NCI-H2107 treated with DMSO at 0.1 percent for 48 hours (cell line): ENCODE data around the gene PTRH1.

Source experiments
- DNase-seq: peaks from one replicate; lab custom pipeline; 2025; ENCODE audit not compliant: unreplicated experiment; lab: John Stamatoyannopoulos, UW

PTRH1 gene

DNA sequence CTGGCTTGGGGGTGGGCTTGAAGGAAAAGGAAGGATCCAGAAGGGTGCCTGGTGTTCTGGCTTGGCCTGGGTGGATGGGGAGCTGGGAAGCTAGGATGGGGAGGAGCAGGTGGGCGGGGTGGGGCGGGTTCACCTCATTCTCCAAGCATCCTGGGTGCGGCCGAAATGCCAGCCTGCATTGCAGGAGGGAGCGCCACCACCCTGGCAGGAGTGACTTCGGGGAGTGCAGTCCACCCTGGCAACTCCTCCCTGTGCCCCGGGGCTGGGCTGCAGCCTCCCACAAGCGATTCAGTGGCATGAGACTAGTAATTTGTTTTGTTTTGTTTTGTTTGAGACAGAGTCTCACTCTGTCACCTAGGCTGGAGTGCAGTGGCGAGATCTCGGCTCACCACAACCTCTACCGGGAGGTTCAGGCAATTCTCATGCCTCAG, 5.9 kb upstream of the PTRH1 start:
- no peak for DNase-seq

DNA sequence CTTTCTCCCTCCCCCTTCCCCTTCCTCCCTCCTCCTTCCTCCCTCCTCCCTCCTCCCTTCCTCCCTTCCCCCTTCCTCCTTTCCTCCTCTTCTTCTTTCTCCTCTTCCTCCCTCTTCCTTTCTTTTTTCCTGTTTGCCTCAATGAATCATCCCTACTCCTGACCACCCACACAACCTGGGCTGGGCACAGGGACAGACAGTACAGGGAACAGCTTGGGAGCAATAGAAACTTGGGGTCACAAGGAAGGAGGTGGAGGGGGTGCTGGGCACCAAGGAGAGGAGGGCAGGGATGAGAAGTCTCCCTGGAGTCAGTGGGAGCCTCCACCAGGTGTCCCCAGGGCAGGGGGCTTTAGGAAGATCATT, 5.4 kb upstream of the PTRH1 start:
- no peak for DNase-seq

DNA sequence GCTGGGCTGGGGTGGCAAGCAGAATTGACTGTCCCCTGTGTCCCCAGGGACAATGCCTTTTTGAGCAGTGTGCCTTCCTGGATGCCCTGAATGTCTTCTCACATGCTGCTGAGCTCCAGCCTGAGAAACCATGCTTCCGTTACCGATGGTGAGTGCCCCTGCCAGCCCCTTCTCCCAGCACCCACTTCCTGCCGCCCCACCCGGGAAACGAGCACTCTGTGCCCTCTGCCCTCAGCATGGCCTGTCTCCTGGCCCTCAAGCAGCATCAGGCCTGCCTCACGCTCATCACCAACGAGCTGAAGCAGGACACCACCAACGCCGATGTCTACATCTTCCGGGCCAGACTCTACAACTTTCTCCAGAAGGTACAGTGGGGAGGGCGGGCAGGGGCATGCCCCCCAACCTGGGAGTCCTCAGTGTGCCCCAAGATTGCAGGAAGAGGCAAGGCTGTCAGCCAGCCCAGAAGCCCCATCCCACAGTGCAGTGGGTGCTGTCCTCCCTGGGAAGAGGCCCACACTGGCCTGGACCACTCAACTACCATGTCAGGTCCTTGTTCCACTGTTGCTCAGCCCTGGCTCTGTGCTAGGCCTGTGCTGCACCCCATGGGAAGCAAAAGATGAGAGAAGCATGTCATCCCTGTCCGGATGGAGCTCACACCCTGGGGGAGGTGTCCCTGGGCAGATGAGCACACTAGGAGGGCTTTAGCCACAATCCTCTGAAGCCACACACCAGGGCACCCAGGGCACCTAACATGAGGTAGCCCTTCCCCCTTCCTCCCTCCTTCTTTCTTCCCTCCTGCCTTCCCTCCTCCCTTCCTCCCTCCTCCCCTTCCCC, 4.8 kb upstream of the PTRH1 start:
- no peak for DNase-seq

DNA sequence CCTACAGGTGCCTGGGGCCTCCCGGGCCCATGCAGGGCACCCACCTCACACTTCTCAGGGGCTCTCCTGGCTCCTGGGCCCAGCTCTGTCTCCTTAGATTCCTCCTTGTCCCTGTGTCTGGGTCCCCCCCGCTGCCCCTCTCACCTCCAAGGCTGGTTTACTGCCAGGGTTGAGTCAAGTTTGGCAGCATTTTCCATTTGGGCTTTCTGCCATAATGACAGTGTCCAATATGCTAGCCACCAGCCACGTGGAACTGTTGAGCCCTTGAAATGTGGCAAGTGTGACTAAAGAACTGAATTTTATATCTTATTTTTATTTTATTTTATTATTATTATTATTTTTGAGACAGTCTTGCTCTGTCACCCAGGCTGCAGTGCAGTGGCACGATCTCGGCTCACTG, 2.3 kb upstream of the PTRH1 start:
- no peak for DNase-seq

DNA sequence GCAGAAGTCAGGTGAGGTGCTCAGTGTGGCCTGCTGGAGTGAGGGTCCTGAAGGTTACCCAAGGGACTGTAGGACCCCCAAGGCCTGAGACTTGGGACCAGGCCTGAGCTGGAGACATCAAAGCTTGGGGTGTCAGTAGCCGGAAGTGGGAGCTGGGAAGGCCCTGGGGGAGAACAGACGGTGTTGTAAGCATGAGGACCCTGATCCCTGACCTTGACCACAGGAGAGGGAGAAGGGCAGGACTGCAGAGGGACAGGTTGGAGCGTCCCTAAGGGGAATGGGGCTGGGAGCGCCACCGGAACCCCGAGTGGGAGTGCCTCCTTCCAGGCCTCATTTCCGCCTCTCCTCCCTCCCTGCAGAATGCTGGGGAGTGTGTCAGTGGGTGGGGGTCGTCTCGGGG, 949 bp upstream of the PTRH1 start:
- DNase-seq = no peak

DNA sequence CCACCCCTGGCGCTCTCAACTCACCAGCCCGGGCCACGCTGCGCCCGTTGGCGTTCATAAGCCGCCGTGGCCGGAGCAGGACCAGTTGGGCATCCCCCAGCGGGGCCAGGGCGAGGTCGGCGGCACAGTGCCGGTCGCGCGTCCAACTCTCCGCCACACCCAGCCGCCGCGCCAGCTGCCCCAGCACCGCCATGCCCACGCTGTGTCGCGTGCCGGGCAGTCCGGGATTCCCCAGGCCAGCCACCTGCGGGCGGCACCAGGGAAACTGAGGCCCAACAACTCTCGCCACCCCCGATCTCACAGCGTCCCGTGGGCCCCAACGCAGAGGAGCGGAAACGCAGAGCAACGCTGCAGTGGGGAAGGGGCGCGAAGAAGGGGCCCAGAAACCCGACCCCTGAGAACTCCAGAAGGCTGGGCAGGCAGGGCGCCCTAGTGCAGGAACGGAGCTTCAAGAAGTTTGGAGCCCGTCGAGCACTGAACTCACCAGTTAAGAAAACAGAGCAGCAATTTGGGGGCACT, 453 bp downstream of the PTRH1 start:
- DNase-seq = no peak

DNA sequence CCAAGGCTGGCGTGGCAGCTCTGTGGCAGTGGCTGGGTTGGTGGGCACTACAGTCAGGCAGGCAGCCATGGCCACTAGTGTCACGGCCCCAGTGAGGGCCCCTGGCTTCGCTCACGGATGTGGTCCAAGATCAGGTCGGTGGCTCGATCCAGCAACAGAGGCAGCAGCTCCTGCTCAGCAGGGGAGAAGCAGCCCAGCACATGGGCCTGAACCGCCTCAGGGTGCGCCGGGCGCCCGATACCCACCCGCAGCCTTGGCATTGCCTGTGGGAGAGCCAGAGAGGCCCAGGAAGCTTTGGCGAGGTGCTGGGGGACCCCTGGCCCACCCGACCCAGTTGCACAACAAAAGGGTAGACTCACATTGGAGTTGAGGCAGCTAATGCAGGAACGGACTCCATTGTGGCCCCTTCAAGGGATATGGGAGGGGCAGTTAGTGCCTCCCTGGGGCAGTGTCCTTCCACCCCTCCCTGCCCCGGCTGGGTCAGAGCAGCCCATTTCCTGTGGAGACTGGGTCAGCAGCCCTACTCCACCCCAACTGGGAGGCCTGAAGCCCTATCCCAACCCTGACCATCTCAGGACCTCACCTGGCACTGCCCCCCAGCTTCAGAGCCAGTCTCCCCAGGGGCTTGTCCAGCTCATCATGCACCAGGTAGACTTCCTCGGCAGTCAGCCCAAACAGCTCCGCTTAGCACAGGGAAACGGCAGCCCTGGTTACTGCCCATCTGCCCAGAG, 1.3 kb downstream of the PTRH1 start:
- no peak for DNase-seq

DNA sequence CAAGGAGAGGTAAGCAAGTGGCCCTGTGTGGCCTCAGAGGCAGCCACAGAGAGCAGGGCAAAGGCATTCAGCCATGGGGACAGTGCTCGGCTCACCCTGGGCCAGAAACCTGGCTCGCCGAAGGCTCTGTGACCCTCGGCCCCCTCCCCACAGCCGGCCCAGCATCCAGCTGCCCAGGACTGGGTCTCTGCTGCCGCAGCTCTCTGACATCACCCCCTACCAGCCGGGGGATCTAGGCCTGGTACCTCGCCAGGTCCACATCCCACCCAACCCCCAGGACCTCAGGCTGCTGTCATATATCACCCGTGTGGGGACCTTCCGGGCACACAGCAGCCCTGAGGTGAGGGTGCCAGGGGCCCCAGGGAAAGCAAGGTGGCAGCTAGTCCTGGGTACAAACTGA, 2.6 kb downstream of the PTRH1 start:
- no peak for DNase-seq

DNA sequence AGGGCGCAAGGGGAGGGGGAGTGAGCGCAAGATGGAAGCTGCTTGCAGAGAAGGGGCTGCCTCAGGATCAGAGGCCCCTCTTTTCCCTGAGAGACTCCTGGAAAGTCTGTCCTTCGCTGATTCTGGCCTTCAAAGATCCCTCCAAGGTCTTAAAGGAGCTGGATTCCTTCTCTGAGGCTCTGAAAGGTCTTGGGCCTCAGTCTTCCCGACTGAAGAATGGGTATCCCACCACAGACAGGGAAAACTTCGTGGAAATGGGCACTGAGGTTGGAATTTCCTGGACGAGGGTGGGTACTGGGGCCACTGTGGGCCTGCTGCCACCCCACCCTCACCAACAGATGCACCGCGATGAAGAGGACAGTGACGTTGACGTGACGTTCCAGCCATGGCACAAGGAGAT, 3.1 kb downstream of the PTRH1 start:
- no peak for DNase-seq

DNA sequence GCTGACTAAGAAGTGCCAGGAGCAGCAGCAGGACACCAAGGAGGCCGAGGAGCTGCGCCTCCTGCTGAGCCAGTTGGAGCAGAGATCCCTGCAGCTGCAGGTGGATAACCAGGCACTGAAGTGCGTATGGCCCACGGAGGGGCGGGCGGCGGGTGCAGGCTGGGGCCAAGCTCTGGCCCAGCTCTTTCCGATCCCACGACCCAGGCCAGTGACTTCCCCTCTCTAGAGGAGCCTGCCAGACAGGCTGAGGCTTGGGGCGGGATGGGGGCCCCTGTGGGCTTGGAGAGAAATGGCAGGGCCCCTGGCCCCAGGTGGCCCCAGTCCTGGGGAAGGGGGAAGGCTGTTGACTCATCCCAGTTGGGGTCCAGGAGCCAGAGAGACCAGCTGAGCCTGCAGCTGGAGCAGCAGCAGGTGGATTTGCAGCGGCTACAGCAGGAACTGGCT, 3.6 kb downstream of the PTRH1 start:
- no peak for DNase-seq

DNA sequence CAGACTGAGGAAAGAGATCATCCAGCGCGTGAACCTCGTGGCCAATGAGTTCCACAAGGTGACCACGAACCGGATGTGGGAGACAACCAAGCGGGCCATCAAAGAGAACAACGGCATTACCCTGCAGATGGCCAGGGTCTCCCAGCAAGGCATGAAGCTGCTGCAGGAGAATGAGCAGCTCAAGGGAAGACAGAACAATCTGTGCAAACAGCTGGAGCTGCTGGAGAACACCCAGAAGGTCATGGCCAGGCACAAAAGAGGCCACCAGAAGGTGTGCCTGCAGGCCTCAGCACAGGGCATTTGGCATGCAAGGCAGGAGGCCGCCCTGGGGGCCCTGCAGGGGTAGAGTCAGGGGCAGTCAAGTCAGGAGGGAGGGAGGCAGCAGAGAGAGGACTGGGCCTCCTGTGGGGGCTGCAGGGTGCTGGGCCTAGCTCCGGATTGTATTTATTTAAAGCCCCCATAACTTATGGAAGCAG, 4.2 kb downstream of the PTRH1 start:
- no peak for DNase-seq

DNA sequence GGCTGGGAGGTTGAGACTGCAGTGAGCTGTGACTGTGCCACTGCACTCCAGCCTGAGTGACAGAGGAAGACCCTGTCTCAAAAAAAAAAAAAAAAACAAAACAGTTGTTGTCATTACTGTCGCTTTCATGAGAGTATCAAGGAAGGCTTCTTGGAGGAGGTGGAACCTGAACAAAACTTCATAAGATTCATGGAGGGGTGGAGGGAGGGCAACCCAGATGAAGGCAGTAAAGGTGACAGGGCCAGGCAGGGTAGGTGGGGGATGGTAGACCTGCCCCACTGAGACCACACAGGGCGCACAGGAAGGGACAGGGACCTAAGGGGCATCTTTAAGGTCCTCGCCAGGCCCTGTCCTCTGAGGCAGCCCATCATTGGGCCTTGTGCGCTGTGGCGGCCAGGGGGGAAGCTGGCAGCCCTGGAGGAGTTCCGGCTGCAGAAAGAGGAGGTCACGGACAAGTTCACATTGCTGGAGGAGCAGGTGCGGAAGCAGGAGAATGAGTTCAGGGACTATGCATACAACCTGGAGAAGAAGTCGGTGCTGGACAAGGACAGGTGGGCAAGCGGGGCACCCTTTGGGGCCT, 5.2 kb downstream of the PTRH1 start:
- DNase-seq = no peak

DNA sequence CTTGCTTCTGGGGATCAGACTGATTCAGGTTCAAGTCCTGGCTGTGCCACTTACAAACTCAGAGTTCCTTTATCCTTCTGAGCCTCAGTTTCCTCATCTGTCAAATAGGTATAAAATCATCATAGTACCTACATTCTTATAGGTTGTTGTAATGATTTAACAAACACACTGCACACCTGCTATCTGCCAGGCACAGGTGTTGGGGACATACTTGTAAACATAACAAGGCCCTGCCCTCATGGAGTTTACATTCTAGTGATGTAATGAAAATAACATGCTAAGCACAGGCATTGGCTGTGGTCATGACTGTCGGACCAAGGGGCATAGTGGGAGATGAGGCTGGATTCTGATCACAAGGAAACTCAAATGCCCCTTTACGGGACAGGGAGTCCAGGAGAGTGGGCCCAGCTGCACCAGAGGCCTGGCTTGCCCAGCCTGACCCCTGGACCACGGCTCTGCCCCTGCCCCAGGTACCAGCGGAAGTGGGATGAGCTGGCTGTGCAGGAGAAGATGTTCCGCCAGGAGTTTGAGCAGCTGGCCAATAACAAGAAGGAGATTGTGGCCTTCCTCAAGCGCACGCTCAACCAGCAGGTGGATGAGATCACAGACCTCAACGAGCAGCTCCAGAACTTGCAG, 6.4 kb downstream of the PTRH1 start:
- no peak for DNase-seq

DNA sequence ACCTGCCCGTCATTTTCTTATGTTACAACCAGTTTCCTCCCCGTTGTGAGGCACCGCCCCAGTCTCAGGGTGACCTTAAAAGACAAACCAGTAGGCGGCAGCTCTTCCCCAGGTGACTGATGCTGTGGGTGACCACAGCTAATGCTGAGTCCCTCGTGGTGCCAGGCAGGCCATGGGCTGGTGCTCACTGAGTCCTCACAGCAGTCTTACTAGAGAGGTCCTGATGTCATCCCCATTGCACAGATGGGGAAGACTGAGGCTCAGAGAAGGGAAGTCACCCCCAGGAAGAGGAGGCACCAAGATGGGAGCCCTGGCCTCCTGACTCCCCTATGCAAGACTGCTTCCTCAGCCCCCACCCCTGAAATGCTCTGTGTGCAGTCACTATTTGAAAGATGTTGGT, 7.7 kb downstream of the PTRH1 start:
- DNase-seq = no peak

DNA sequence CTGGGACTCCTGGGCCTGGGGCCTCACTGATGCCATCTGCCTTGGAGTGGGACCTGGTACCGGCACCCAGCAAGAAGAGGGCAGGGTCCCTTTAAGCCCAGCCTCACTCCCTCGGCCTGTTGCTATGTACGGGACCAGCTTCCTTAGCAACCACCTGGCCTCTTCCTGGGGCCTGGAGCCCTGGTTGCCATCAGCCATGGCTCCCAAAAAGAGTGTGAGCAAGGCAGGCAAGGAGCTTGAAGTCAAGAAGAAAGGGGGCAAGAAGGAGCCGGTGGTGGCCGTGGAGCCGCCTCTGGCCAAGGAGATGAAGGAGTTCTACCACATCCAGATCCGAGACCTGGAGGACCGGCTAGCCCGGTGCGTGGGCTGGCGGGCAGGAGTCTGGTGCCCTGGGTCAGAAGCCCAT, 8.6 kb downstream of the PTRH1 start, which contains the start of gene CFAP157:
Gene CFAP157 (plus strand): TSS at position 153 of the 406 bp plus-strand sequence. CDS start 44 bp downstream, at position 197.
- DNase-seq = no peak

DNA sequence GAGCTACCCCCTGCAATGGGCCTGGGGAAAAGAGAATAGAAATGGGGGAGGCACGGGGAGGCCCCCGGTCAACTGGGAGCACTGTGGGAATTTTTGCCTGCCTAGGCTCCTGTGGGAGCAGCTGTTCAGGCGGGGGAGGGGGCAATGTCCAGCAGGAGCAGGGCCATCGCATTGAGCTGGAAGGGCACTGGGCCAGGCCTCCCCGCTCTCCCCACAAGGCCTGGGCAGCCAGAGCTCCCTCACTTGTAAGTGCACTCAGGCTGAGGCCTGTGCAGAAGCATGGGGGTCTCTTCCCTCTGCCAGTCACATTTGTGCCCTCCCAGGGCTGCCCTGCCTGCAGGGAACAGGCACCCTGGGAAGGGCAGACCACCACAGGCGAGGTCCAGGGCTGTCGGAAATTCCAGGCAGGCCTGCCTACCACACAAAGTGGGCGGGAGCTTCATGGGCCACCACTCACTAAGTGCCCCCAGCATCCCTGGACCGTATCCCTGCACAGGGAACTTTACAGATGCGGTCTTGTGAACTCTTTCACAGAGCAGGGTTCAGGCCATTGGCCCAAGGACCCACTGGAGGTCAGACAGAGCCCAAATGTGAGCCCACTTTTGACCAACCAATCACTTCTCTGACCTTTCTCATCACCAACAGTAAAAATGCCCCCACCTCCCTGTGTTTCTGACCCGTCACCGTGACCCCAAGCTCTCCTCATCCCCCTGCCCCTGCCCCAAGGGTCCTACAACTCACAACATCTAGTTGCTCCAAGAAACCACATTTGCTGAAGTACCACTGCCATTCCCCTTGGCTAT, 9.7 kb downstream of the PTRH1 start:
- no peak for DNase-seq

DNA sequence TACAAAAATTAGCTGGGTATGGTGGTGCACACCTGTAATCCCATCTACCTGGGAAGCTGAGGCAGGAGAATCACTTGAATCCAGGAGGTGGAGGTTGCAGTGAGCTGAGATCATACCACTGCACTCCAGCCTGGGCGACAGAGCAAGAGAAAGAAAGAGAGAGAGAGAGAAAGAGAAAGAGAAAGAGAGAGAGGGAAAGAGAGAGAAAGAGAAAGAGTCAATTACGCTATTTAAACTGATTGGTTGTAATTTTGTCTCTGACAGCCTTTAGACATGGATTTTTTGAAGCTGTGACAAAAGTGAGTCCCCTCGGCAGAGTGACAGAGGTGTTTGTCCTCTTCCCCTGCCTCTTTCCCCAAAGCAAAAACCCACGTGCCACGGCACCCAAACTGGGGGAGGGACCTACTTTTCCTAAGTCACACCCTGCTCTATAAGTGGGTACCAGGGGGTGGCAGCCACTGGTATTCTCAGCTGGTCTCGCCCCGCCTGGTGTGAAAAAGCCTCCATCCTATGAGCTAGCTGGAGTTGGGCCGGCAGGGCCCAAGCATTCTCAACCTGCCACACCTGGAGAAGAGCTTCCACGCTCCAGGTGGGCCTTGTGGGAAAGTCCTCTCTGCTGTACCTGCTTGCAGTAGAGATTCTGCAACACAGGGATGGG, 12.0 kb downstream of the PTRH1 start:
- no peak for DNase-seq

DNA sequence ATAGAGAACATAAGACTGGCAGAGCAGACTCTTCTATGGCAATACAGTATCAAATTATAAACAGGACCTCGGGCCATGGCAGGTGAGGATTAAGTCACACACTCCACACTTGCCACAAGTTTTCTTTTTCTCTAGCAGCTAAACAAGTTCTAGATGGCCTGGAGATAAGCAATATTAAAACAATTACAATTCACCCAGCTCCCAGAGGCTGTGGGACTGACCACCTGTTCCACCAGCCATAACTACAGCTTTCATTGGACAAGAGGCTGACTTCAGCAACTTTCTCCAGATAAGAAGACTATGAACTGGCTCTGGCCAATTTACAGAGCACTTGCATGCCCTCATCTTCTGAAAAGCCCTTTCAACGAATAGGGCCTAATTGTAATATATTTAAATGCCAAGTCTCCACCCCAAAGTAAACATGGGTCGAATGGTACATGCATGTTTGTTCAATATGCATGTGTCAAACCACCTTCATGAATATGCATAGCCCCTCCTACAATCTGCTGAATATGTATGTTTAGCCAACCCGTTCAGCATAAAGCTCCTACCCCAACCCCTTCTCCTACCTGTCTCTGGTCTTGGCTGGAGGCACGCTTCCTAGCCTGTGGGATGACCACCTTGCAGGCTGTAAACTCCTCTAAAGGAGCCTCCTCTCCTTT, 14.7 kb downstream of the PTRH1 start:
- DNase-seq = no peak

DNA sequence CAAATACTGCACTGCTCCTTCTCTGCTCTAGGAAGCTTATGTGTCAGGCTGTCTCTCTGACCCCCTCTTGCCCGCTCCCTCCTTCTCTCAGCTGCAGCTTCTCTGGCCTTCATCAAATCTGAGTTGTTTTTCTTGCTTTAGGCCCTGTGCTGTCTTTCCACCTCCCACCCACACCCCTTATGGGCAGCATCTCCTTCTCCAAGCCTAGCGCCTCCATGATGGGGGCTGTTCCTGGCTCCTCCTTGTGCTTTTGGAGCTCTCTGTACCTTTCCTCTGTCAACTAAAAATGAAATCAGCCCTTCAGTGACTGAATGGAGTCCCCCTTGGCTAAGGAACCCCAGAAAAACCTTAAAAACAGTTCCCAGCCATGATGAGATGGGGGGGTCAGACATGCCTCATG, 15.3 kb downstream of the PTRH1 start:
- no peak for DNase-seq
